ENCODE measurements around the gene WEE1. TPM values are rescaled to one million over a fixed set of nuclear protein-coding genes. Genes with fewer than 3 reads are reported as not detected.
A peak's percentile ranks its signal among the peaks of the same experiment; 100 is the strongest.

Gene WEE1
- total and polyA plus RNA-seq, 11 donors, result 14.5 to 89.2 (median 51.3) TPM

GRCh38 chr11:9565822-9566560 is 7.5 kb upstream of the WEE1 start:
- no peaks in the 10 kb centered on the region for H3K27me3 ChIP-seq
- H3K36me3 ChIP-seq, result no peaks in the 10 kb centered on the region
- DNase-seq (peak in 3 of 5 donors; percentile 38 to 75 (median 41)), ATAC-seq (peak; percentile 61 to 90 (median 85))
- 11 to 20% (median 15%) methylated on average over 7 of the region's 7 CpGs for WGBS, 4 donors
- H3K4me3 ChIP-seq, result no peak overlapping the region
- no peak for TF ChIP-seq CTCF (IDR thresholded peaks at IDR 0.05)
- peak in 1 of 2 donors; percentile 32 for TF ChIP-seq POLR2A (IDR thresholded peaks at IDR 0.05)
- intact Hi-C loops (cut with DNase I), result no loop called here
- peaks cover 0 to 12% (median 0%) of the 10 kb centered on the region in 12 donors for H3K9me3 ChIP-seq
- peaks cover 9 to 46% (median 33%) of the 10 kb centered on the region in 12 donors for H3K4me1 ChIP-seq
- H3K27ac ChIP-seq, result peak overlapping the region; percentile 64 to 94 (median 86)

GRCh38 chr11:9566561-9567063 is 6.9 kb upstream of the WEE1 start:
- peaks cover 0 to 6% (median 0%) of the 10 kb centered on the region in 12 donors for H3K9me3 ChIP-seq
- no peak overlapping the region for H3K4me3 ChIP-seq
- WGBS, 4 donors, result 59 to 63% (median 61%) methylated on average over 3 of the region's 3 CpGs
- H3K27me3 ChIP-seq, result no peaks in the 10 kb centered on the region
- no peak for DNase-seq
- peak; percentile 33 to 72 (median 64) for ATAC-seq
- intact Hi-C loops (cut with DNase I), result no loop called here
- TF ChIP-seq CTCF (IDR thresholded peaks at IDR 0.05) (no peak), POLR2A (IDR thresholded peaks at IDR 0.05) (no peak)
- peak overlapping the region; percentile 64 to 94 (median 86) for H3K27ac ChIP-seq
- H3K4me1 ChIP-seq, result peaks cover 9 to 46% (median 33%) of the 10 kb centered on the region in 12 donors
- no peaks in the 10 kb centered on the region for H3K36me3 ChIP-seq

- Histone ChIP-seq H3K36me3 (no peaks in the 10 kb centered on the region), H3K27ac (peak overlapping the region in 10 of 12 donors; percentile 65 to 94 (median 88)), H3K27me3 (no peaks in the 10 kb centered on the region), H3K4me1 (peaks cover 9 to 50% (median 35%) of the 10 kb centered on the region in 12 donors), H3K4me3 (no peak overlapping the region), H3K9me3 (no peaks in the 10 kb centered on the region)
- DNase-seq (no peak), ATAC-seq (no peak)
- intact Hi-C loops (cut with DNase I), result no loop called here
- TF ChIP-seq POLR2A (IDR thresholded peaks at IDR 0.05) (no peak), CTCF (IDR thresholded peaks at IDR 0.05) (no peak)
- WGBS, 4 donors, result 94 to 98% (median 97%) methylated on average over 5 of the region's 5 CpGs
Measured at GRCh38 chr11:9567401-9567800, 6.1 kb upstream of the WEE1 start.

GRCh38 chr11:9568161-9568853 is 5.2 kb upstream of the WEE1 start:
- ATAC-seq (no peak), DNase-seq (no peak)
- TF ChIP-seq CTCF (IDR thresholded peaks at IDR 0.05) (no peak), POLR2A (IDR thresholded peaks at IDR 0.05) (no peak)
- Histone ChIP-seq H3K27me3 (no peaks in the 10 kb centered on the region), H3K9me3 (no peaks in the 10 kb centered on the region), H3K27ac (peak overlapping the region; percentile 61 to 96 (median 88)), H3K4me1 (peaks cover 9 to 55% (median 37%) of the 10 kb centered on the region in 12 donors), H3K36me3 (no peaks in the 10 kb centered on the region), H3K4me3 (peak overlapping the region in 2 of 12 donors; percentile 15 to 40)
- WGBS, 4 donors, result 71 to 78% (median 72%) methylated on average over 8 of the region's 8 CpGs
- intact Hi-C loops (cut with DNase I), result no loop called here

Measured in heart left ventricle (tissue), 16 donors.